HG02571 (cell line): ENCODE measurements around the gene SYNJ2.
"Not testable (repeated sequence)": the region's sequence is repeated elsewhere in the genome, so short reads cannot be mapped to it uniquely, and the experiment has no call there.

Experiments
- ATAC-seq: cut with Tn5 transposase; IDR thresholded peaks from one replicate; pipeline ENCODE4 v1.9.1; 2021; ENCODE audit warnings: mild to moderate bottlenecking, moderate library complexity; ENCODE audit not compliant: unreplicated experiment

Gene SYNJ2, protein sequence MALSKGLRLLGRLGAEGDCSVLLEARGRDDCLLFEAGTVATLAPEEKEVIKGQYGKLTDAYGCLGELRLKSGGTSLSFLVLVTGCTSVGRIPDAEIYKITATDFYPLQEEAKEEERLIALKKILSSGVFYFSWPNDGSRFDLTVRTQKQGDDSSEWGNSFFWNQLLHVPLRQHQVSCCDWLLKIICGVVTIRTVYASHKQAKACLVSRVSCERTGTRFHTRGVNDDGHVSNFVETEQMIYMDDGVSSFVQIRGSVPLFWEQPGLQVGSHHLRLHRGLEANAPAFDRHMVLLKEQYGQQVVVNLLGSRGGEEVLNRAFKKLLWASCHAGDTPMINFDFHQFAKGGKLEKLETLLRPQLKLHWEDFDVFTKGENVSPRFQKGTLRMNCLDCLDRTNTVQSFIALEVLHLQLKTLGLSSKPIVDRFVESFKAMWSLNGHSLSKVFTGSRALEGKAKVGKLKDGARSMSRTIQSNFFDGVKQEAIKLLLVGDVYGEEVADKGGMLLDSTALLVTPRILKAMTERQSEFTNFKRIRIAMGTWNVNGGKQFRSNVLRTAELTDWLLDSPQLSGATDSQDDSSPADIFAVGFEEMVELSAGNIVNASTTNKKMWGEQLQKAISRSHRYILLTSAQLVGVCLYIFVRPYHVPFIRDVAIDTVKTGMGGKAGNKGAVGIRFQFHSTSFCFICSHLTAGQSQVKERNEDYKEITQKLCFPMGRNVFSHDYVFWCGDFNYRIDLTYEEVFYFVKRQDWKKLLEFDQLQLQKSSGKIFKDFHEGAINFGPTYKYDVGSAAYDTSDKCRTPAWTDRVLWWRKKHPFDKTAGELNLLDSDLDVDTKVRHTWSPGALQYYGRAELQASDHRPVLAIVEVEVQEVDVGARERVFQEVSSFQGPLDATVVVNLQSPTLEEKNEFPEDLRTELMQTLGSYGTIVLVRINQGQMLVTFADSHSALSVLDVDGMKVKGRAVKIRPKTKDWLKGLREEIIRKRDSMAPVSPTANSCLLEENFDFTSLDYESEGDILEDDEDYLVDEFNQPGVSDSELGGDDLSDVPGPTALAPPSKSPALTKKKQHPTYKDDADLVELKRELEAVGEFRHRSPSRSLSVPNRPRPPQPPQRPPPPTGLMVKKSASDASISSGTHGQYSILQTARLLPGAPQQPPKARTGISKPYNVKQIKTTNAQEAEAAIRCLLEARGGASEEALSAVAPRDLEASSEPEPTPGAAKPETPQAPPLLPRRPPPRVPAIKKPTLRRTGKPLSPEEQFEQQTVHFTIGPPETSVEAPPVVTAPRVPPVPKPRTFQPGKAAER (N-terminal part only)

DNA sequence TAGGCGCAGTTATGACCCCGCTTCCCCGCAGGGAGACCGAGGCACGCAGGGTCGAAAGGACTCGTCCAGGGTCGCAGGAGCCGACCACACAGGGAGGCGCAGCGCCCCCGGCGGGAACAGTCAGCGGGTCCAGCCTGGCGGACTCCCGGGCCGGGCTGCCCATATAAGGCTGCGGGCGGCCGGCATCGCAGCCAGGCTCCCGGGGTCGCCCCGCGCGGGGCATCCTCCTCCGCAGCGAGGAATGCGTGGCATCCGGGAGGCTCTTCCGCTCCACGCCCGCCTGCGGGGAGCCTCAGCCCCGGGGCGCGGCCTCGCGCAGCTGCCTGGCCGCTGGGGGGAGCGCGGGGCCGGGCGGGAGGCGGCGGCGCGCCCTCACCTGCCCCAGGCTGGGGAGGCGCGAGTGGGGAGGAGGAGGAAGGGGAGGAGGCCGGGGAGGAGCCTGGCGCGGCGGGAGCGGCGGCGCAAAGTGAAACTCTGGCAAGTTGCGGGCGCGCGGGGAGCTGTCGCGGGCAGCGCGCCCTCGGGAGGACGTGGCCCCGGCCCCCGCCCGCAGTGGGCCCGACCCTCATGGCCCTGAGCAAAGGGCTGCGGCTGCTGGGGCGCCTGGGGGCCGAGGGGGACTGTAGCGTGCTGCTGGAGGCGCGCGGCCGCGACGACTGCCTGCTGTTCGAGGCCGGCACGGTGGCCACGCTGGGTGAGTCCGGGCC, at the start of gene SYNJ2:
Gene SYNJ2, plus strand, starts transcription at position 469 of the 707 bp plus-strand sequence. Its CDS starts 99 bp downstream, at position 568.
- ATAC-seq, result peak; percentile 81

DNA sequence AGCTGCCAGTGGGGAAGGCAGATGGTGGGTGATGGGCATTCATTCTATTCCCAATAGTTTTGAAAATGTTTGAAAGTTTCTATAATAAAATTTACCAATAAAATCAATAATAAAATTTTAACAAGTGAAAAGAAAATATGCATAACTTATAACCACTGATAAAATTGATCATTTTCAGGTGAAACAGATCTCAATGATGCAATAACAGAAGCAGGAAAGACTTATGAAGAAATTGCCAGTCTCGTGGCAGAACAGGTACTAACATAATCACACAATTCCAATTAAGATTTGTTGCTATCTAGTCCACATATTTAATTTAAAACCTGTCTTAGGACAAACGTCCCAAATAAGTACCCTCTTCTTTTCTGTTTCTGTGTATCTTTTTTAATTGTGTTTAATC, 45.9 kb upstream of the SYNJ2 start:
- ATAC-seq, result no peak

DNA sequence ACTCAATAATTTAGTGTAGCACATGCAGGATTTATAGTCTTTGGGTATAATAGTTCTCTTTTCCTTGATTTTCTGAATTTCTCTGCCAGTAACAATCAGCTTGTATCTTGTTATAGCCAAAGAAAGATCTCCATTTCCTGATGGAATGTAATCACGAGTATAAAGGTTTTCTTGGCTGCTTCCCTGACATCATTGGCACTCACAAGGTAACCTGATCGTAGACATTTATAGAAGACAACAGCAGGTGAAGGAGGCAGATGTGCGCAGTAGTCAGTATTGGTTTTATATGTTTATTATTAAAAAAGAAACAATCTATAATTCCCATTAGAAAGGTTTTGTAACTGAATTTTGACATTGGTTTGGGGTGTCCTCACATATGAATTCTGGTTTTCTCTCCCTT, 44.3 kb upstream of the SYNJ2 start:
- ATAC-seq, result no peak

DNA sequence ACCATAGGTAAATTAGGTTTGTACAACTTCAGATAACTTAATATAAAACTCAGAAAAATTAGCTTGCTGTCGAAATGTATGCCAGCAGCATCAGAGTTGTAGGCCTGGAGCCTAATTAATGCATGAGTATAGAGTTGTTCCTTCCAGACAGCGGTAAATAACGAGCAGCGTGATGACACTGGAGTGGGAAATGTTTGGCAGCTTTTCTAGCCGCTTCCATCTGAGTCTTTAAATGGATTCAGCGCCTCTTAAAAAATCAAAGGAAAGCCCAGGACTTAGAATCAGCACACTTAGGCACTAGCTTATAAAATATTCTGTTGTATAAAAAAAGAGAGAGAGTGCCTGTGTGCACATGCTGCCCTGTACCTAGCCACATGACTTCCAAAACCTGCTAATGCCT, 43.7 kb upstream of the SYNJ2 start:
- ATAC-seq, result no peak

DNA sequence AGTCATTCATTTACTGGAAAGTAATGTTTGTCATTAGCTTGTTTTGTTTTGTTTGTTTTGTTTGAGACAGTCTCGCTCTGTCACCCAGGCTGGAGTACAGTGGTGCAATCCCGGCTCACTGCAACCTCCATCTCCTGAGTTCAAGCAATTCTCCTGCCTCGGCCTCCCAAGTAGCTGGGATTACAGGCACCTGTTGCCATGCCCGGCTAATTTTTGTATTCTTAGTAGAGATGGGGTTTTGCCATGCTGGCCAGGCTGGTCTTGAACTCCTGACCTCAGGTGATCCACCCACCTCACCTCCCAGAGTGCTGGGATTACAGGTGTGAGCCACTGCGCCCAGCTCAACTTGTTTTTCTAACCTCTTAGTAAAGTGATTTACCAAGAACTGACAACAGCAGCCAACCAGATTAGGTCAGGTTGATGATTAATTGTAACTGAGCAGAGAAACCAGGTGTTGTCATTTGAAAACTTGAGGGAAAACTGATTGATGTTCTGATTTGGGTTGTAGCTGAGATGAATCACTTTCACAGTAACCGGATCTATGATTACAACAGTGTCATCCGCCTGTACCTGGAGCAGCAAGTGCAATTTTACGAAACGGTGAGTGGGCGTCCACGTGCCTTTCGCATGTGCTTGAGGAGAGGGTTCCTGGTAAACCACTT, 41.2 kb upstream of the SYNJ2 start:
- not testable (repeated sequence) for ATAC-seq

DNA sequence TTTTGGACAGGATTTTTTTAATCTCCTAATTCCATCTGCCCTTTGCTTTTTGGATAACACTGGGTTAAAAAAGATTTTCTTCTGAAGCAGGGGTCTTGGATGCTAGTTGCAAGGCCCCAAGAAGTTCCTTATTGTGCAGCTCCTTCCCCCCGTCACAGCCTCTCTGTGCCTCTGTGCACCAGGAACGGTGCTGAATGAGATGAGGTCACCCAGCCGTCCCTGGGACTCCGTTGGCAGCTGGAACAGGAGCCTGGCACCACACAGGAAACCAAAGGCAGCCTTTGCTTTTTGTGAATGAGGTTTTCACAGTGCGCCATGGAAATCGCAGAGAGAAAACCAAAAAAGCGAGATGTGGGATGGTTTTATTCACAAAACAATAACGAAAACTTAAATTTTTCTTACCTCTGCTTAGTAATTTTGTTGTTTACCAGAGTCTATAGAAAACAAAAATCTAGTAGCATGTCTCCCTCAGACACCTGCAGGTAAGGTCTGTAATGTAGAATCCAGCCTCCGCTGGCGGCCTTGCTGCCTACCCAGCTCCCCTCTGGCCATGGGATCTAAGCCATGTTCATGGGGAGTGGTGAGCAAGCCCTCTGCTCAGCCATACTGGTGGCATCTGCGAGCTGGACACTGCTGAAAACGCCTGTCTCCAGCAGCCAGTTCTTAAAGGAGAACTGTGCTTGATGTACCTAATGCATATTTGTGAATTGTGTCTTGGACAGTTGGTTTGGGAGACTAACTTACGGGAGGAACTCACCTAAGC, 40.4 kb upstream of the SYNJ2 start:
- ATAC-seq, result no peak

DNA sequence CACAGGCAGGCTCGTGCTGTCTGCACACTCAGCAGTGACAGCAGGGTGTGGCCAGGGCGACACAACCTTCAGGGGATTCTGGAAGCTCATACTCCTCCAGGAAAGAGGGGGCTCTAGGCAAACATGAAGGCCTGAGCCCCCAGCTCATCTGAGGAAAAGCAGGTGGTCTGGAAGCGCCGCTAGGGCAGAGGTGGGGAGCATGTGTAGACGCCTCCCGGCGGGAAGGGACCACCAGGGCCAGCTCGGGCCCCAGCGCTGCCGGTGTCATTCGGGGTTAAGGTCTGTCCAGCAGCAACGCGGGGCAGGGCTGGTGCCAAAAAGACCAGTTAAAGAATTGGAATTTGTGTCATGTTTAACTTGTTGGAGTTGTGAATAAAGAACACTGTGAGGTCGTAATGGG, 39.3 kb upstream of the SYNJ2 start:
- ATAC-seq, result no peak

DNA sequence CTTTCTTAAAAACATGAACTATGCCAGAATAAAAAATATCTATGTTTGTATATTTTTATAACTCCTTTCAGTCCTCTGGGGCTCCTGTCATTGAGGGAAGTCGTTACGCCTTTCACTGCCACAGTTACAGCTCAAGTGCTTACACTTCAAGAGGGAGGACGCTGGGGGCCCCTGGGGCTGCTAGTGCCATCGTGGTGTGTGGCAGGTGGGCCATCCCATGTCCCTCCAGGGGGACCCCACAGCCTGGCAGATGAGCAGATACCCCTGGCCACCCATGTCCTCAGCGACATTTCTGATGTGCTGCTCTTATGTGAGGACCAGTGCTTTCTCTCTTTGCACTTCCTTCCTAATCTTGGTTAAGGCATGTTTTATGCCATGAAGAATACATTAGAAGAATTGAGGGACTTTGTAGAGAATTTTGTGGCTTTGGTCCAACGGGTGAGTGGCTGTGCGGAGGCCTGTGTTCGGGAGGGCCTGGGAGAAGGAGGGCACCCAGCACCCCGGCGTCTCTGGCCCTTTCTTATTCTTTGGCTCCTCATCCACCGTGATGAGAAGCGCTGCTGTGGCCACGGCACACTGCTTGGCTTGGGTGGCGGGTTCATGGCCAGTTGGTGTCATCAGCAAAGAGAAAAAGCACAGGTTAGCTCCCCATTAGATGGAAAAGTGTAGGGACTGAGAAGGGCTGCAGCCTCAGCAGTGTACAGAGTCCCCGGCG, 38.3 kb upstream of the SYNJ2 start:
- no peak for ATAC-seq

DNA sequence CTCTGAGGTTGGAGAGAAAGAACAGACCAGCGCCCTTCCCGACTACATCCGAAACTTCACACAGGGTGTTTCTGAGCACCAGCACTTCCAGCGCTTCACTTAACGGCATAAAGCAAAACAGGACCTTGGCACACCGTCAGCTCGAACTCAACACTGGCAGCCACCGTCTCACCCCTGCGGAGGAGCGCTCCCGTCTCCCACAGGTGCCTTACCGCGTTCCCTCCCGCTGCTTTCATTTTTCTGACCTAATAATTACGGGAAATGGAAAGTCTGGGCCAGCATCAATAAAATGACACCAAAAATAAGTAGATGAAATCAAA, 37.7 kb upstream of the SYNJ2 start:
- ATAC-seq, result no peak

DNA sequence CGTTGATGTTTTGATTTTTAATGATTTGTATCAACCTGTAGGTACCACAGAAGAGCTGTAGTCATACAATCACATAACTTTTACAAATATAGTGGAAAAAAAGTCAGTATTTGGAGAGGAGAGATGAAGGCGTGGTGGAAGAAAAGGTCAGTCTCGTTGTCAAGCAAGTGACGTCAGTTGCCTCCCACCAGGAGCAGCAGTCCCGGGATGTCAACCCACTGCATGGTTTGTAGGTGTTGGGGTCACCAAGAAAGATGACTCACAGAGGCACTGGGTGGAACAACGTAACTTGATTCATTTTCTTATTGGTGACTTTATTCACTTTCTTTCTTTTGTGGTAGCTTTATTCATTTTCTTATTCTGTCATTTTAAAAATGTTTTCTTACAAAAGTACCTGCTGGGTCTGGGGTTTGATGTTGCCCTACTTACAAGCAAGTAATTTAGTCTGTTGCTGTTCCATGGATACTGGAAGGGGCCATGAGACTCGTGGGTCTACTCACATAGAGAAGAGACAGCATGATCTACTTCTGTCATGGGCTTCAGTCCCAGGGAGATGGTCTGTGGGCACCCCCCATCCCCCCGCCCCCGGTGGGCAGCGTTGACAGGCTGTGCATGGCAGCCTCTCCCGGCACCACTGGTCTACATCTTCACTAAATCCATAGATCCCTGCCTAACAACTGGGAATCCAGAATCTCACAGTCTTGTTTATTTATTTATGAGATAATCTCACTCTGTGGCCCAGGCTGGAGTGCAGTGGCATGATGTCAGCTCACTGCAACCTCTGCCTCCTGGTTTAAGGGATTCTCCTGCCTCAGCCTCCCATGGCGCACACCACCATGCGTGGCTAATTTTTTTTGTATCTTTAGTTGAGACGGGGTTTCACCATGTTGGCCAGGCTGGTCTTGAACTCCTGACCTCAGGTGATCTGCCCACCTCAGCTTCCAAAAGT, 36.4 kb upstream of the SYNJ2 start:
- ATAC-seq, result no peak

DNA sequence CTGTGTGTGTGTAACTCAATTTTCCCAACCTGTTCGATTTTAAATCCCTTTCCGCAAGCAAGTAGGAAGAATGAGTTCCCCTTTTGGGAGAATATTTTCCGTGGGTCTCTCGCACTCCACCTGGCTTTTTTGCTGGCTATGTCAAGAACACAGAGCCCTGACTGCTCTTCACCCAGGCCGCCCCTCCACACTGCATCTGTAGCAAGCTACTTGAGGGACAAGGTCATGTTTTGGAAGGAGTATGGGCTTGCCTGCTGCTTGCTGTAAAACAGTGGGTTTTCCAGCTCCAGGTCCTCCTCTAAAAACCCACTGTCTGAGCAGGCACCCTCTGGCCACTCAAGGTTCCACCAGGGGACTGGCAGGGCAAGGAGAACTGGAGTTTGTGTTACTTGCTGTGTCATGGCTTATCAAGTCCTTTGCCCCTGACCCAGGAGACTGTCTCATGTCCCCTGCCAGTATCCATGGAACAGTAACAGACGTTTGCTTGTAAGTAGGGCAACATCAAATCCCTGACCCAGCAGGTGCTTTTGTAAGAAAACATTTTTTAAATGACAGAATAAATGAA, 35.5 kb upstream of the SYNJ2 start:
- ATAC-seq, result no peak

DNA sequence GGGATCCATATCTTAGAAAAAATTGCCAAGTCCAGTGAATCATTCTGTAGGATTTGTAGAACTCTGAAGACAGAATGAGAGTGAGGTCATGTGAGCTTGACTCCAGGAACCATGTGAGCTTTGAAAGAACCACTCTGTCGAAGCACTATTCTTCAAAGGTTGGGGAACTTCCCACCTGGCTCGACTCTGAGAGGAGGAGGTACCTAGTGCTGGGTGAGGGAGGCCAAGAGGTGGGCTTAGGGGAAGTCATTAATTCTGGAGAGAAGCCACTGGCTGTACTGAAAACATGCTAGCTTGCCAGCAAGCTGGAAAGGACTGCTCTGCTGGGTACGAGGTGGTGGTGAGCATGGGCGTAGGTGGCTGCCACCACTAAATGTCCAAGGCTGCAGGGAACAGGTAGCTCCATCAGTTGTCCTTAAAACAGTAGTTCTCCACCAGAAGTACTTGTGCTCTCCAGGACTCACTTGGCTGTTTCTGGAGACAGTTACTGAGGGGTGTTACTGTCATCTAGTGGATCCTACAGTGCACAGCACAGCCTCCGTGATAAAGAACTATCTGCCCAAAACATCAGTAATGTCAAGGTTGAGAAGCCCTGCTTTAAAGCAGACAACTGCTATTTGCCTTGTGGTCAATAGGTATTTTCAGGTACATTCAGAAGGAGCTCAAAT, 34.7 kb upstream of the SYNJ2 start:
- ATAC-seq, result no peak

DNA sequence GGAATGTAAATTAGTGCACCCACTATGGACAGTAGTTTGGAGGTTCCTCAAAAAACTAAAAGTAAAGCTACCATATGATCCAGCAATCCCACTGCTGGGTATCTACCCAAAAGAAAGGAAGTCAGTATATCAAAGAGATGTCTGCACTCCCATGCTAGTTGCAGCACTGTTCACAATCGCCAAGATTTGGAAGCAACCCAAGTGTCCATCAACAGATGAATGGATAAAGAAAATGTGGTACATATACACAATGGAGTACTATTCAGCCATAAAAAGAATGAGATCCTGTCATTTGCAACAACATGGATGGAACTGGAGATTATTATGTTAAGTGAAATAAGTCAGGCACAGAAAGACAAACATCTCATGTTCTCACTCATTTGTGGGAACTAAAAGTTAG, 30.8 kb upstream of the SYNJ2 start:
- ATAC-seq, result not testable (repeated sequence)

DNA sequence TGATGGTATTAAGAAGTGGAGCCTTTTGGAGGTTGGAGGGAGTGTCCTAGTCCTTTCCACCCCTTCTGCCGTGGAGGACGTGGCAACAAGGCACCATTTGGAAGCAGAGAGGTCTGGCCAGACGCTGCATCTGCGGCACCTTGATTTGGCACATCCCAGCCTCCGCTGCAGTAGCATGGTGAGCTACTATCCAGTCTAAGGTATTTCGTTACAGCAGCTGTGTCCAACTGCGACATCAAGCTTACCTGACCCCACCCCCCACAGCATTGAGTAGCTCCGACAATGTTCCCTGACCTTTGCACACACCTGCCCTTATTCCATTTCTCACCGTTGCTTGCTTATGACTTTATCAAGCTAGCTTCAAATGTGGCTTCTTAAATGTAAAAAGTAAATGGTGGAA, 29.8 kb upstream of the SYNJ2 start:
- ATAC-seq, result no peak

DNA sequence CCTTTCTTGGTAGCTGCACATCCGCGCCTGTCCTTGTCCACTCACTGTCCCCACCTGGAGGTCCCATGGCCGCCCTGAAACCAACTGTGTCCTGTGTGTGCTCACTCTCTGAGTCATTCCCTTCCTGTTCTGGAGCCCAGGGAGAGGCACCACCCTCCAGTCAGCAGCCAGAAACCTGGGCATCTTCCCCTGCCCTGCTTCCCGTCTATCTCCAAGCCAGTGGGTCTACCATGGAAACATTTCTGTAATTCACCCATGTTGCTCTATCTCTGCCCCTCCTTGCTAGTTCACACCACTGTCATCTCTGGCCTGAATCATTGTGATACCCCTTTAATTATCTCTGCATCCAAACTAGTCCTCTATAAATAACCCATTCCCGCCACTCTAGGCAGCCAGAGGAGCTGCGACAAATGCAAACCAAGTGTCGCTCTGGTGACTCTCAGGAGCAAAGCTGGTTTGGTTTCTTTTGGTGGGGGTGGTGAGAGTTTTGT, 28.8 kb upstream of the SYNJ2 start:
- ATAC-seq, result no peak

DNA sequence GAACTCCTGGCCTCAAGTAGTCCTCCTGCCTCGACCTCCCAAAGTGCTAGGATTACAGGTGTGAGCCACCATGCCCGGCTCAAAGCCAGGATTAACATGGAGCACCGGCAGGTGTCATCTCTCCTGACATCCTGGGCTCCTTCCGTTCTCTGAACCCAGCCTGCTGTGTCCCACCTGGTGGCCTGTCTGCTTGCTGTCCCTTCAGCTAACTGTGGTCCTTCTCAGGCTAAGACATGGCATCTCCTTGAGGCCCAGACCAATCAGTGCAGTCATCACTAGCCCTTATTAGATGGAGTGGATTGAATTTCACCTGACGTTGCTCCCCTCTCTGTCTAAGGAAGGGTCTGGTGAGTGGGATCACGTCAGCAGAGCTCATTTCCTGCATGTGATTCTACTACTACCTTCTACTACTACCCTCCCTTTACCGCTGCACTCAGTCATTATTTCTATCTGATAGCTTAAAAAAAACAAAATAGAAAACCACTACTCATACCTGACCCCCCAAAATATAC, 28.0 kb upstream of the SYNJ2 start:
- no peak for ATAC-seq
